HCT116 (cell line): Measurements from ENCODE around the gene FAM228A. TPM values are rescaled to one million over a fixed set of nuclear protein-coding genes. Genes with fewer than 3 reads are reported as not detected.

Experiments
- ATAC-seq: fragments of 200-7000 bp; cut with Tn5 transposase; 2 replicates; pipeline ENCODE4 v1.9.1; 2020; ENCODE audit warnings: mild to moderate bottlenecking, moderate library complexity
- BruUV-seq: library from RNA; stranded (reverse); fragments of 400-500 nt; replicated peaks from 2 replicates; lab custom pipeline; 2021; lab: Mats Ljungman, UMichigan
- CTCF ChIA-PET: fragments of 300-600 bp; sonication (Branson Sonifier 250); formaldehyde crosslinking; loops from one replicate; lab custom pipeline; 2021; ENCODE audit warnings: antibody characterized with exemption; lab: Charles Lee
- POLR2A ChIA-PET: fragments of 300-600, 350-600 bp; sonication (Branson Sonifier 250); formaldehyde crosslinking; loops from one replicate; lab custom pipeline; 2021; ENCODE audit warnings: antibody characterized with exemption; lab: Charles Lee
- RAD21 ChIA-PET, 2 experiments: fragments of 300-600 bp; sonication (Branson Sonifier 250); formaldehyde crosslinking; loops; one replicate each; lab custom pipeline; 2023; ENCODE audit warnings: low total read pairs in 2 of 2; ENCODE audit not compliant: uncharacterized antibody in 2 of 2, unreplicated experiment in 2 of 2, low non-redundant PET in 1 of 2; lab: Charles Lee
- DNase-seq: peaks from one replicate; pipeline ENCODE4 v3.0.0-alpha.2; 2010; ENCODE audit warnings: low read depth, low spot score
- H2AFZ ChIP-seq: fragments of 200-600 bp; shearing (Covaris generic), sonication (generic); 2 replicates; pipeline ENCODE4 v1.6.1; 2017; ENCODE audit warnings: low read depth, mixed run types, mixed read lengths, antibody characterized with exemption, low read length; ENCODE audit not compliant: poor library complexity, severe bottlenecking
- H3K27ac ChIP-seq: 2 replicates; pipeline ENCODE4 v1.5.1; 2012; ENCODE audit warnings: low read depth, low read length
- H3K27me3 ChIP-seq: fragments of 200-600 bp; sonication (generic); 2 replicates; pipeline ENCODE4 v1.6.1; 2016; ENCODE audit warnings: mixed run types, low read length, mixed read lengths; ENCODE audit not compliant: insufficient read depth
- H3K36me3 ChIP-seq, 2 experiments: fragments of 200-500 bp in 1 of 2; fragments of 200-600 bp in 1 of 2; sonication (Bioruptor generic) in 1 of 2; sonication (generic) in 1 of 2; 2 replicates each; pipeline versions ENCODE4 v1.5.1 to v1.6.1; 2014 to 2016; ENCODE audit warnings: low read length in 2 of 2, inconsistent platforms in 1 of 2, mixed read lengths in 1 of 2, mixed run types in 1 of 2; ENCODE audit not compliant: insufficient read depth in 2 of 2, control insufficient read depth in 1 of 2
- H3K4me1 ChIP-seq, 2 experiments: fragments of 200-600 bp in 1 of 2; sonication (generic) in 1 of 2; 2 replicates each; pipeline versions ENCODE4 v1.5.1 to v1.6.1; 2012 to 2017; ENCODE audit warnings: low read length in 2 of 2, inconsistent platforms in 1 of 2, mild to moderate bottlenecking in 1 of 2, mixed read lengths in 1 of 2, mixed run types in 1 of 2, moderate library complexity in 1 of 2; ENCODE audit not compliant: insufficient read depth in 2 of 2, control insufficient read depth in 1 of 2
- H3K4me2 ChIP-seq: fragments of 200-600 bp; sonication (generic); 2 replicates; pipeline ENCODE4 v1.6.1; 2017; ENCODE audit warnings: mixed run types, low read length, mixed read lengths
- H3K4me3 ChIP-seq, 2 experiments: fragments of 200-600 bp in 1 of 2; sonication (generic) in 1 of 2; replicated peaks in 1 of 2; 2 replicates each; pipeline ENCODE4 v1.5.1; 2011 to 2016; ENCODE audit warnings: low read length in 2 of 2, control low read depth in 1 of 2, low read depth in 1 of 2, mild to moderate bottlenecking in 1 of 2, mixed read lengths in 1 of 2, mixed run types in 1 of 2
- H3K79me2 ChIP-seq: fragments of 200-600 bp; sonication (generic); 2 replicates; pipeline ENCODE4 v1.6.1; 2017; ENCODE audit warnings: mild to moderate bottlenecking, mixed run types, low read length, moderate library complexity, mixed read lengths; ENCODE audit not compliant: insufficient read depth
- H3K9ac ChIP-seq: fragments of 200-600 bp; sonication (generic); 2 replicates; pipeline ENCODE4 v1.6.1; 2016; ENCODE audit warnings: low read length, mixed read lengths
- H3K9me2 ChIP-seq: fragments of 200-600 bp; sonication (generic), shearing (Covaris generic); 2 replicates; pipeline ENCODE4 v1.6.1; 2017; ENCODE audit warnings: mixed run types, mild to moderate bottlenecking, moderate library complexity; ENCODE audit not compliant: insufficient read depth
- H3K9me3 ChIP-seq, 2 experiments: fragments of 200-500 bp in 1 of 2; fragments of 200-600 bp in 1 of 2; sonication (Bioruptor generic) in 1 of 2; sonication (generic) in 1 of 2; 2 replicates each; pipeline ENCODE4 v1.6.1; 2014 to 2017; ENCODE audit warnings: low read length in 2 of 2, mixed read lengths in 2 of 2, inconsistent platforms in 1 of 2, low read depth in 1 of 2, mild to moderate bottlenecking in 1 of 2, mixed run types in 1 of 2, moderate library complexity in 1 of 2; ENCODE audit not compliant: control insufficient read depth in 1 of 2, insufficient read depth in 1 of 2
- H4K20me1 ChIP-seq: fragments of 200-600 bp; sonication (generic), shearing (Covaris generic); 2 replicates; pipeline ENCODE4 v1.6.1; 2017; ENCODE audit warnings: mixed run types, mild to moderate bottlenecking, moderate library complexity; ENCODE audit not compliant: insufficient read depth
- EZH2 ChIP-seq: fragments of 200-600 bp; sonication (generic); IDR thresholded peaks from 2 replicates; pipeline ENCODE4 v1.6.1; 2017; ENCODE audit warnings: antibody characterized with exemption, mixed run types
- EZH2phosphoT487 ChIP-seq: fragments of 200-600 bp; IDR thresholded peaks from 2 replicates; pipeline ENCODE4 v1.6.1; 2018; ENCODE audit warnings: antibody characterized with exemption, borderline replicate concordance
- FOSL1 ChIP-seq: IDR thresholded peaks from 2 replicates; pipeline ENCODE4 v1.6.1; 2012; ENCODE audit warnings: low read depth
- JUND ChIP-seq: IDR thresholded peaks from 2 replicates; pipeline ENCODE4 v1.6.1; 2012
- POLR2A ChIP-seq: IDR thresholded peaks from 2 replicates; pipeline ENCODE4 v1.7.0; 2011; ENCODE audit warnings: borderline replicate concordance; ENCODE audit not compliant: insufficient read depth, insufficient read length; ENCODE audit errors: extremely low read depth
- POLR2AphosphoS5 ChIP-seq: IDR thresholded peaks from 2 replicates; pipeline ENCODE4 v1.6.1; 2011; ENCODE audit warnings: mild to moderate bottlenecking, low read depth, low read length, moderate library complexity
- REST ChIP-seq: IDR thresholded peaks from 2 replicates; pipeline ENCODE4 v1.6.1; 2012; ENCODE audit warnings: low read depth
- SRF ChIP-seq: IDR thresholded peaks from 2 replicates; pipeline ENCODE4 v1.6.1; 2012; ENCODE audit warnings: low read depth
- TCF7L2 ChIP-seq: IDR thresholded peaks from 2 replicates; pipeline ENCODE4 v1.7.0; 2011; ENCODE audit warnings: borderline replicate concordance, inconsistent platforms; ENCODE audit not compliant: insufficient read depth, insufficient read length; ENCODE audit errors: extremely low read depth
- YY1 ChIP-seq: IDR thresholded peaks from 2 replicates; pipeline ENCODE4 v1.6.1; 2011; ENCODE audit warnings: low read length, low read depth, moderate library complexity, mild to moderate bottlenecking; ENCODE audit not compliant: insufficient replicate concordance; ENCODE audit errors: extremely low read depth
- intact Hi-C: fragments of 100-400 bp; cut with micrococcal nuclease; formaldehyde crosslinking; loops from 2 replicates; pipeline ENCODE4 v1.10.0; 2022
- total RNA-seq: library from RNA; stranded (reverse); gene quantifications from one replicate; pipeline ENCODE4 v1.2.1, GENCODE V29; 2021; ENCODE audit not compliant: unreplicated experiment

Gene FAM228A
- total RNA-seq, 1 experiment from 2014 or later = not detected

GRCh38 chr2:24208490-24208889 lies 33.6 kb downstream of the FAM228A start:
- Histone ChIP-seq H4K20me1 (no peaks in the 10 kb centered on the region), H3K9ac (no peak overlapping the region), H2AFZ (no peak overlapping the region), H3K79me2 (no peaks in the 10 kb centered on the region), H3K9me2 (no peaks in the 10 kb centered on the region), H3K27ac (no peak overlapping the region), H3K27me3 (no peaks in the 10 kb centered on the region), H3K4me3 (no peak overlapping the region), H3K4me2 (no peak overlapping the region), H3K36me3 (no peaks in the 10 kb centered on the region; a peak in 1 of 4 replicates), H3K4me1 (no peaks in the 10 kb centered on the region), H3K9me3 (no peaks in the 10 kb centered on the region)
- ChIA-PET POLR2A (no interaction called here), CTCF (no interaction called here), RAD21 (no interaction called here)
- no peak for DNase-seq
- ATAC-seq = no peak
- intact Hi-C loops = no loop called here
- no TSS peak for BruUV-seq
- TF ChIP-seq SRF (no peak), EZH2 (no peak), YY1 (no peak), FOSL1 (no peak), POLR2AphosphoS5 (no peak), REST (no peak), JUND (no peak), TCF7L2 (no peak), EZH2phosphoT487 (no peak), POLR2A (no peak)
